ENCODE results near the gene RB1. TPM values are rescaled to one million over a fixed set of nuclear protein-coding genes. Genes with fewer than 3 reads are reported as not detected.

Gene RB1
- total RNA-seq, 1 experiment from 2014 or later: 36.7 TPM

DNA sequence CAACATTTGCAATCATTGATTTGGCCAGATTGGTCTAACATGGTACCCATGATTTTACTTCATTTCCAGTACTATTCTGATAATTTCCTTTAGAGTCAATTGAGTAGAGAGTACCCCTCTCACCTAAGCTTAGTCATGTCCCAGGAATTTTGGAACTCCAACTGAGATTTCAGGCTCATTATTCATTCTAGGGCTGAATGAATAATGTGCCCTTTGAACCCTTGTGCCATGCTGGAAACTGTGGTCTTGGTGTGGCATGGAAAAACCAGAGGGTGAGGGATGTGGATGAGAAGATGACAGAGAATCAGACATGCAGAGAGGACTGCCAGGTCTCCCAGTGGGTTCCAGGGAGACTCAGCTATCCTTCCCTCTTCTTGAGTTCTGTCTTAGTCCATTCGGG is 40.4 kb upstream of the RB1 start (continued):
- no peak for TF ChIP-seq ZNF274 (IDR thresholded peaks at IDR 0.05; ENCODE audit: low read depth, low read length)

DNA sequence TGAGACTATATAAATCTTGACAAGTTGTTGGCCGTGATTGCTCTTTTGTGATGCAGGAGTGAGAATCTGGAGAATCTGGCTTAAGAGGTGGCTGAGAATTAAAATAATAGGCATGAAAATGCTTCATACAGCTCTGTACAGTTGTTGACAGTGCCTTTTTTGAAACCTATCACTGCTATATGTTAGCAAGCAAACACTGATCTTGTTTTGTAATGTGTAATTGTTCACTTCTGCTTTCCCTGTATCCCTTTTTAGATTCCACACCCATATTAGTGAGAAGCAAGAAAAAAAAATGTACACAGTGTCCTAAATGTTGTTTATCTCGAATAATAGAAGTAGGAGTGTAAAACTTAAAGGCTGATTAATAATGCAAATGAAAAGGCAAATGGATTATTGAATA is 39.5 kb upstream of the RB1 start:
- Histone ChIP-seq H4K20me1 (ENCODE audit: insufficient read depth) (no peaks in the 10 kb centered on the region), H3K36me3 (ENCODE audit: control insufficient read depth in 1 of 2, insufficient read depth in 2 of 2, low read length in 2 of 2) (peaks cover 0 to 16% of the 10 kb centered on the region in 2 experiments; a peak in 2 of 4 replicates), H3K27me3 (ENCODE audit: insufficient read depth, low read length) (no peaks in the 10 kb centered on the region), H3K4me2 (ENCODE audit: low read length) (no peak overlapping the region), H3K4me1 (ENCODE audit: control insufficient read depth in 1 of 2, insufficient read depth in 2 of 2, low read length in 2 of 2) (peaks cover 0 to 18% of the 10 kb centered on the region in 2 experiments; a peak in 3 of 4 replicates), H3K9me3 (ENCODE audit: control insufficient read depth in 1 of 2, insufficient read depth in 1 of 2, low read depth in 1 of 2, low read length in 2 of 2) (no peaks in the 10 kb centered on the region), H2AFZ (ENCODE audit: low read depth, low read length, poor library complexity, severe bottlenecking) (no peak overlapping the region), H3K79me2 (ENCODE audit: insufficient read depth, low read length) (no peaks in the 10 kb centered on the region), H3K4me3 (replicated peaks in 1 of 2; ENCODE audit: low read depth in 1 of 2, low read length in 2 of 2) (no peak overlapping the region), H3K9ac (ENCODE audit: low read length) (no peak overlapping the region), H3K27ac (ENCODE audit: low read depth, low read length) (no peak overlapping the region), H3K9me2 (ENCODE audit: insufficient read depth) (no peaks in the 10 kb centered on the region)
- ATAC-seq (no peak), DNase-seq (ENCODE audit: low read depth, low spot score) (no peak)
- BruUV-seq (replicated peaks): no TSS peak
- RAD21 ChIA-PET (ENCODE audit: low non-redundant PET in 1 of 2, low total read pairs in 2 of 2, uncharacterized antibody in 2 of 2, unreplicated experiment in 2 of 2): no interaction called here
- CTCF ChIA-PET: no interaction called here
- TF ChIP-seq SRF (IDR thresholded peaks at IDR 0.05; ENCODE audit: low read depth) (no peak), SIN3A (IDR thresholded peaks at IDR 0.05; ENCODE audit: low read depth) (no peak), EZH2 (IDR thresholded peaks at IDR 0.05) (no peak), CBX3 (IDR thresholded peaks at IDR 0.05; ENCODE audit: low read depth) (no peak), FOSL1 (IDR thresholded peaks at IDR 0.05; ENCODE audit: low read depth) (no peak), SP1 (IDR thresholded peaks at IDR 0.05; ENCODE audit: low read depth) (no peak), RAD21 (IDR thresholded peaks at IDR 0.05; ENCODE audit: low read depth) (no peak), ZNF274 (IDR thresholded peaks at IDR 0.05; ENCODE audit: low read depth, low read length) (no peak), ELF1 (IDR thresholded peaks at IDR 0.05; ENCODE audit: borderline replicate concordance, low read depth) (no peak), CEBPB (IDR thresholded peaks at IDR 0.05; ENCODE audit: low read depth) (no peak), POLR2A (IDR thresholded peaks at IDR 0.05; ENCODE audit: borderline replicate concordance, extremely low read depth, insufficient read depth, insufficient read length) (no peak), JUND (IDR thresholded peaks at IDR 0.05) (no peak), ZFX (IDR thresholded peaks at IDR 0.05) (no peak), TCF7L2 (IDR thresholded peaks at IDR 0.05; ENCODE audit: borderline replicate concordance, extremely low read depth, insufficient read depth, insufficient read length) (no peak), EZH2phosphoT487 (IDR thresholded peaks at IDR 0.05; ENCODE audit: borderline replicate concordance) (no peak)
- TF ChIP-seq, protein P1, sequence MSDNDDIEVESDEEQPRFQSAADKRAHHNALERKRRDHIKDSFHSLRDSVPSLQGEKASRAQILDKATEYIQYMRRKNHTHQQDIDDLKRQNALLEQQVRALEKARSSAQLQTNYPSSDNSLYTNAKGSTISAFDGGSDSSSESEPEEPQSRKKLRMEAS (IDR thresholded peaks at IDR 0.05): no peak
- TF ChIP-seq, protein P2, sequence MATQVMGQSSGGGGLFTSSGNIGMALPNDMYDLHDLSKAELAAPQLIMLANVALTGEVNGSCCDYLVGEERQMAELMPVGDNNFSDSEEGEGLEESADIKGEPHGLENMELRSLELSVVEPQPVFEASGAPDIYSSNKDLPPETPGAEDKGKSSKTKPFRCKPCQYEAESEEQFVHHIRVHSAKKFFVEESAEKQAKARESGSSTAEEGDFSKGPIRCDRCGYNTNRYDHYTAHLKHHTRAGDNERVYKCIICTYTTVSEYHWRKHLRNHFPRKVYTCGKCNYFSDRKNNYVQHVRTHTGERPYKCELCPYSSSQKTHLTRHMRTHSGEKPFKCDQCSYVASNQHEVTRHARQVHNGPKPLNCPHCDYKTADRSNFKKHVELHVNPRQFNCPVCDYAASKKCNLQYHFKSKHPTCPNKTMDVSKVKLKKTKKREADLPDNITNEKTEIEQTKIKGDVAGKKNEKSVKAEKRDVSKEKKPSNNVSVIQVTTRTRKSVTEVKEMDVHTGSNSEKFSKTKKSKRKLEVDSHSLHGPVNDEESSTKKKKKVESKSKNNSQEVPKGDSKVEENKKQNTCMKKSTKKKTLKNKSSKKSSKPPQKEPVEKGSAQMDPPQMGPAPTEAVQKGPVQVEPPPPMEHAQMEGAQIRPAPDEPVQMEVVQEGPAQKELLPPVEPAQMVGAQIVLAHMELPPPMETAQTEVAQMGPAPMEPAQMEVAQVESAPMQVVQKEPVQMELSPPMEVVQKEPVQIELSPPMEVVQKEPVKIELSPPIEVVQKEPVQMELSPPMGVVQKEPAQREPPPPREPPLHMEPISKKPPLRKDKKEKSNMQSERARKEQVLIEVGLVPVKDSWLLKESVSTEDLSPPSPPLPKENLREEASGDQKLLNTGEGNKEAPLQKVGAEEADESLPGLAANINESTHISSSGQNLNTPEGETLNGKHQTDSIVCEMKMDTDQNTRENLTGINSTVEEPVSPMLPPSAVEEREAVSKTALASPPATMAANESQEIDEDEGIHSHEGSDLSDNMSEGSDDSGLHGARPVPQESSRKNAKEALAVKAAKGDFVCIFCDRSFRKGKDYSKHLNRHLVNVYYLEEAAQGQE (IDR thresholded peaks at IDR 0.05; ENCODE audit: low read depth): no peak
- TF ChIP-seq, protein P3, sequence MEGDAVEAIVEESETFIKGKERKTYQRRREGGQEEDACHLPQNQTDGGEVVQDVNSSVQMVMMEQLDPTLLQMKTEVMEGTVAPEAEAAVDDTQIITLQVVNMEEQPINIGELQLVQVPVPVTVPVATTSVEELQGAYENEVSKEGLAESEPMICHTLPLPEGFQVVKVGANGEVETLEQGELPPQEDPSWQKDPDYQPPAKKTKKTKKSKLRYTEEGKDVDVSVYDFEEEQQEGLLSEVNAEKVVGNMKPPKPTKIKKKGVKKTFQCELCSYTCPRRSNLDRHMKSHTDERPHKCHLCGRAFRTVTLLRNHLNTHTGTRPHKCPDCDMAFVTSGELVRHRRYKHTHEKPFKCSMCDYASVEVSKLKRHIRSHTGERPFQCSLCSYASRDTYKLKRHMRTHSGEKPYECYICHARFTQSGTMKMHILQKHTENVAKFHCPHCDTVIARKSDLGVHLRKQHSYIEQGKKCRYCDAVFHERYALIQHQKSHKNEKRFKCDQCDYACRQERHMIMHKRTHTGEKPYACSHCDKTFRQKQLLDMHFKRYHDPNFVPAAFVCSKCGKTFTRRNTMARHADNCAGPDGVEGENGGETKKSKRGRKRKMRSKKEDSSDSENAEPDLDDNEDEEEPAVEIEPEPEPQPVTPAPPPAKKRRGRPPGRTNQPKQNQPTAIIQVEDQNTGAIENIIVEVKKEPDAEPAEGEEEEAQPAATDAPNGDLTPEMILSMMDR (IDR thresholded peaks at IDR 0.05 in 2 of 3, conservative IDR thresholded peaks at IDR 0.05 in 1 of 3; ENCODE audit: borderline replicate concordance in 1 of 3, insufficient read depth in 1 of 3, low read depth in 2 of 3, low read length in 2 of 3): no peak
- TF ChIP-seq, protein P4, sequence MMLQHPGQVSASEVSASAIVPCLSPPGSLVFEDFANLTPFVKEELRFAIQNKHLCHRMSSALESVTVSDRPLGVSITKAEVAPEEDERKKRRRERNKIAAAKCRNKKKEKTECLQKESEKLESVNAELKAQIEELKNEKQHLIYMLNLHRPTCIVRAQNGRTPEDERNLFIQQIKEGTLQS (IDR thresholded peaks at IDR 0.05): no peak
- TF ChIP-seq, protein P5, sequence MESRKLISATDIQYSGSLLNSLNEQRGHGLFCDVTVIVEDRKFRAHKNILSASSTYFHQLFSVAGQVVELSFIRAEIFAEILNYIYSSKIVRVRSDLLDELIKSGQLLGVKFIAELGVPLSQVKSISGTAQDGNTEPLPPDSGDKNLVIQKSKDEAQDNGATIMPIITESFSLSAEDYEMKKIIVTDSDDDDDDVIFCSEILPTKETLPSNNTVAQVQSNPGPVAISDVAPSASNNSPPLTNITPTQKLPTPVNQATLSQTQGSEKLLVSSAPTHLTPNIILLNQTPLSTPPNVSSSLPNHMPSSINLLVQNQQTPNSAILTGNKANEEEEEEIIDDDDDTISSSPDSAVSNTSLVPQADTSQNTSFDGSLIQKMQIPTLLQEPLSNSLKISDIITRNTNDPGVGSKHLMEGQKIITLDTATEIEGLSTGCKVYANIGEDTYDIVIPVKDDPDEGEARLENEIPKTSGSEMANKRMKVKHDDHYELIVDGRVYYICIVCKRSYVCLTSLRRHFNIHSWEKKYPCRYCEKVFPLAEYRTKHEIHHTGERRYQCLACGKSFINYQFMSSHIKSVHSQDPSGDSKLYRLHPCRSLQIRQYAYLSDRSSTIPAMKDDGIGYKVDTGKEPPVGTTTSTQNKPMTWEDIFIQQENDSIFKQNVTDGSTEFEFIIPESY (IDR thresholded peaks at IDR 0.05; ENCODE audit: extremely low read depth, insufficient replicate concordance, low read length): no peak
- POLR2A ChIA-PET: no interaction called here
- intact Hi-C loops (cut with micrococcal nuclease): no loop called here
